HepG2 (cell line): ENCODE data around the gene CYP26B1. TPM values are rescaled to one million over a fixed set of nuclear protein-coding genes. Genes with fewer than 3 reads are reported as not detected.

Experiments
- ATAC-seq: fragments of 200-7000 bp; cut with Tn5 transposase; 3 replicates; pipeline ENCODE4 v1.9.1; 2020; ENCODE audit warnings: mild to moderate bottlenecking, moderate library complexity
- BruUV-seq: library from RNA; stranded (reverse); fragments of 400-500 nt; replicated peaks from 2 replicates; lab custom pipeline; 2021; lab: Mats Ljungman, UMichigan
- CTCF ChIA-PET: fragments of 300-600 bp; formaldehyde crosslinking; extraction: SDS; loops from one replicate; lab custom pipeline; 2021; ENCODE audit warnings: low total read pairs, inconsistent platforms, low intra/inter-chr PET ratio; lab: Yijun Ruan, JAX
- POLR2A ChIA-PET: fragments of 350-600 bp; sonication (Branson Sonifier 250); formaldehyde crosslinking; loops from one replicate; lab custom pipeline; 2020; ENCODE audit warnings: antibody characterized with exemption, inconsistent platforms; lab: Yijun Ruan, JAX
- DNase-seq: peaks from one replicate; pipeline ENCODE4 v3.0.0-alpha.2; 2015; ENCODE audit warnings: low spot score
- FAIRE-seq: peaks from 3 replicates; lab custom pipeline; 2011; peaks lifted over from hg19 to GRCh38; lab: Jason Lieb, UNC
- H2AFZ ChIP-seq: one replicate; pipeline ENCODE4 v1.6.1; 2011; ENCODE audit warnings: low read length, inconsistent platforms
- H3K27ac ChIP-seq: fragments of 300-600 bp; 3 replicates; pipeline ENCODE4 v1.8.0; 2011; ENCODE audit warnings: mixed run types, mild to moderate bottlenecking, mixed read lengths, low read length, inconsistent platforms; ENCODE audit not compliant: insufficient read depth; ENCODE audit errors: extremely low read length
- H3K27me3 ChIP-seq, 2 experiments: fragments of 200-600 bp in 1 of 2; 2 replicates in 1 of 2; 3 replicates in 1 of 2; pipeline versions ENCODE4 v1.6.0 to v1.8.0; 2011; ENCODE audit warnings: low read length in 2 of 2, mild to moderate bottlenecking in 2 of 2, moderate library complexity in 2 of 2, inconsistent platforms in 1 of 2; ENCODE audit not compliant: insufficient read depth in 2 of 2, control insufficient read depth in 1 of 2
- H3K36me3 ChIP-seq, 2 experiments: fragments of 200-600 bp in 1 of 2; replicated peaks in 1 of 2; 2 replicates in 1 of 2; 3 replicates in 1 of 2; pipeline versions ENCODE4 v1.5.1 to v1.8.0; 2011; ENCODE audit warnings: low read length in 2 of 2, inconsistent platforms in 1 of 2; ENCODE audit not compliant: insufficient read depth in 2 of 2, control insufficient read depth in 1 of 2
- H3K4me1 ChIP-seq: 2 replicates; pipeline ENCODE4 v1.5.1; 2012; ENCODE audit warnings: low read length, inconsistent platforms; ENCODE audit not compliant: insufficient read depth
- H3K4me2 ChIP-seq: 2 replicates; pipeline ENCODE4 v1.6.0; 2011; ENCODE audit warnings: low read depth, low read length, inconsistent platforms
- H3K4me3 ChIP-seq, 3 experiments: fragments of 200-600 bp in 1 of 3; sonication (generic), shearing (Covaris generic) in 1 of 3; replicated peaks in 1 of 3; 2 replicates each; pipeline ENCODE4 v1.5.1; 2011 to 2016; ENCODE audit warnings: low read length in 3 of 3, inconsistent platforms in 2 of 3, low read depth in 2 of 3, mild to moderate bottlenecking in 2 of 3, control low read depth in 1 of 3, mixed read lengths in 1 of 3; ENCODE audit not compliant: insufficient read depth in 1 of 3
- H3K79me2 ChIP-seq: one replicate; pipeline ENCODE4 v1.6.1; 2011; ENCODE audit warnings: low read length, inconsistent platforms; ENCODE audit not compliant: insufficient read depth
- H3K9ac ChIP-seq: 2 replicates; pipeline ENCODE4 v1.6.0; 2011; ENCODE audit warnings: mild to moderate bottlenecking, low read depth, low read length, inconsistent platforms; ENCODE audit not compliant: insufficient read depth
- H3K9me3 ChIP-seq: 2 replicates; pipeline ENCODE4 v1.5.1; 2012; ENCODE audit warnings: mild to moderate bottlenecking, low read length
- H4K20me1 ChIP-seq: 2 replicates; pipeline ENCODE4 v1.6.0; 2011; ENCODE audit warnings: inconsistent platforms, mild to moderate bottlenecking, low read length, moderate library complexity; ENCODE audit not compliant: insufficient read depth
- AGO2 ChIP-seq: fragments of 200-400 bp; formaldehyde crosslinking; optimal IDR thresholded peaks from 2 replicates; pipeline ENCODE3; 2017; ENCODE audit warnings: mild to moderate bottlenecking, low read depth, low read length, moderate library complexity
- CEBPB ChIP-seq: IDR thresholded peaks from 2 replicates; pipeline ENCODE4 v1.6.1; 2011; ENCODE audit warnings: low read depth, low read length, improper control_type of control experiment, borderline replicate concordance
- GABPB1 ChIP-seq: IDR thresholded peaks from 2 replicates; pipeline ENCODE4 v1.6.1; 2016; ENCODE audit warnings: mild to moderate bottlenecking, missing genetic modification reagents, moderate library complexity, missing compliant biosample characterization
- MAFF ChIP-seq: IDR thresholded peaks from 2 replicates; pipeline ENCODE4 v1.6.1; 2011; ENCODE audit warnings: low read depth, low read length, improper control_type of control experiment
- MED13 ChIP-seq: sonication (generic); formaldehyde crosslinking; IDR thresholded peaks from 2 replicates; pipeline ENCODE4 v1.5.0; 2020; ENCODE audit warnings: missing genetic modification reagents
- NFKBIZ ChIP-seq: IDR thresholded peaks from 2 replicates; pipeline ENCODE4 v1.6.1; 2018; ENCODE audit warnings: missing genetic modification reagents, missing compliant biosample characterization
- PHF20 ChIP-seq: sonication (generic); formaldehyde crosslinking; IDR thresholded peaks from 2 replicates; pipeline ENCODE4 v1.5.0; 2020; ENCODE audit warnings: mild to moderate bottlenecking, missing genetic modification reagents
- POLR2A ChIP-seq, 2 experiments: IDR thresholded peaks; 2 replicates each; pipeline ENCODE4 v1.6.1; 2011; ENCODE audit warnings: low read depth in 2 of 2, low read length in 2 of 2, mild to moderate bottlenecking in 1 of 2, moderate library complexity in 1 of 2; ENCODE audit not compliant: insufficient read depth in 1 of 2
- PTBP1 ChIP-seq: fragments of 200-400 bp; formaldehyde crosslinking; IDR thresholded peaks from 2 replicates; pipeline ENCODE4 v1.6.1; 2018; ENCODE audit warnings: low read length, low read depth; ENCODE audit not compliant: poor library complexity, severe bottlenecking
- SP2 ChIP-seq: sonication (generic); formaldehyde crosslinking; IDR thresholded peaks from 2 replicates; pipeline ENCODE4 v1.5.1; 2020; ENCODE audit warnings: mild to moderate bottlenecking, missing genetic modification reagents
- STAG1 ChIP-seq: sonication (generic); formaldehyde crosslinking; IDR thresholded peaks from 2 replicates; pipeline ENCODE4 v1.4.0; 2020; ENCODE audit warnings: missing genetic modification reagents
- WIZ ChIP-seq: sonication (generic); formaldehyde crosslinking; IDR thresholded peaks from 2 replicates; pipeline ENCODE4 v1.5.1; 2020; ENCODE audit warnings: mild to moderate bottlenecking, missing genetic modification reagents
- ZNF224 ChIP-seq: sonication (generic); formaldehyde crosslinking; IDR thresholded peaks from 2 replicates; pipeline ENCODE4 v1.5.0; 2020; ENCODE audit warnings: mild to moderate bottlenecking, missing genetic modification reagents
- ZNF878 ChIP-seq: sonication (generic); formaldehyde crosslinking; IDR thresholded peaks from 2 replicates; pipeline ENCODE4 v1.8.1; 2023; ENCODE audit warnings: mild to moderate bottlenecking, missing genetic modification reagents, moderate library complexity
- ZSCAN20 ChIP-seq: sonication (generic); formaldehyde crosslinking; IDR thresholded peaks from 2 replicates; pipeline ENCODE4 v1.4.0; 2020; ENCODE audit warnings: missing genetic modification reagents, mild to moderate bottlenecking, borderline replicate concordance
- WGBS: methylation state at CpG from one replicate; pipeline ENCODE4 v1.1.6; 2017; ENCODE audit warnings: low lambda C conversion rate; 5-methylcytosine and 5-hydroxymethylcytosine counted together
- in situ Hi-C: cut with HindIII; loops from 2 replicates; pipeline ENCODE4 v1.10.0; 2017; ENCODE audit warnings: low pct_unique_long_range_greater_than_20kb; ENCODE audit not compliant: extremely low pct_ligation_motif_present
- intact Hi-C: fragments of 100-400 bp; cut with micrococcal nuclease; formaldehyde crosslinking; loops from one replicate; pipeline ENCODE4 v1.10.0; 2022; ENCODE audit not compliant: unreplicated experiment
- polyA plus RNA-seq, 8 experiments: library from polyadenylated mRNA; depleted of rRNA in 3 of 8; stranded (reverse) in 7 of 8; unstranded in 1 of 8; fragments of >200 nt; fragmentation: Illumina TruSeq in 4 of 8; extraction: Trizol in 4 of 8; gene quantifications; 2 replicates each; pipeline versions ENCODE4 v1.2.1 to v1.2.3, GENCODE V29; 2011 to 2016; ENCODE audit warnings: low read depth in 4 of 8, missing spikeins in 1 of 8, mixed read lengths in 1 of 8; ENCODE audit not compliant: insufficient read depth in 1 of 8
- total RNA-seq, 5 experiments: library from RNA; depleted of rRNA; stranded (reverse); fragments of >200 nt; fragmentation: Illumina TruSeq; extraction: Trizol; gene quantifications; 2 replicates each; pipeline ENCODE4 v1.2.3, GENCODE V29; 2016; ENCODE audit warnings: low read depth in 1 of 5
- TF ChIP-seq, protein P1 (sequence below): sonication (generic); formaldehyde crosslinking; IDR thresholded peaks from 2 replicates; pipeline ENCODE4 v1.4.0; 2020; ENCODE audit warnings: low read depth, missing genetic modification reagents

The CYP26B1 gene
- total and polyA plus RNA-seq, 2 of the 13 experiments (the other 11 are each of a cell fraction or from before 2014, with no cell fraction given), result 0.05 to 0.07 TPM

DNA sequence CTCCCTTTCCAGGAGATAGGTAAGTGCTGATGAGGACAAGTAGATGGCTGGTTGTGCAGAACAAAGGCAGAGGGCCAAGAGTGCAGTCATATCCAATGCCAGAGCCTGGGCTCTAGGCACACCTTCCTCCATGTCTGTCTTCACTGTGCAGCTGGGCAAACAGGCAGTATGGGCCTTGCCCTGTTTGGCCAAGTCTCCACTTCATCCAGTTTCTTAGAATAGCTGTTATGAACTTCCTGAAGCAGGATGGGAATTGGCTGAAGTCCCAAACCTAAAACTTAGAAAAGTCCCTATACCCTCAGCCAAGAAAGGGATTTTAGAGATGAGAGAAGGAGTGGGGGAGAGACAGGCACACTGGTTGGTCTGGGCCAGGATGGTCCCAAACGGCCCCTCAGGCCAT, 37.5 kb upstream of the CYP26B1 start:
- H3K4me1 ChIP-seq, result no peaks in the 10 kb centered on the region
- intact Hi-C loops, result no loop called here
- H3K27ac ChIP-seq, result no peak overlapping the region
- DNase-seq (no peak), ATAC-seq (no peak), FAIRE-seq (no peak)
- ChIA-PET POLR2A (no interaction called here), CTCF (no interaction called here)
- H4K20me1 ChIP-seq, result no peaks in the 10 kb centered on the region
- 91% methylated on average over 1 of the region's 1 CpG for WGBS
- H3K27me3 ChIP-seq, result no peaks in the 10 kb centered on the region
- H3K36me3 ChIP-seq, result no peaks in the 10 kb centered on the region
- H2AFZ ChIP-seq, result no peak overlapping the region
- BruUV-seq, result no TSS peak
- H3K79me2 ChIP-seq, result no peaks in the 10 kb centered on the region
- TF ChIP-seq PTBP1 (no peak), CEBPB (no peak), NFKBIZ (CRISPR knock-in tag) (no peak), GABPB1 (CRISPR knock-in tag) (no peak), SP2 (CRISPR knock-in tag) (no peak), STAG1 (CRISPR knock-in tag) (no peak), PHF20 (CRISPR knock-in tag) (no peak)
- H3K9ac ChIP-seq, result no peak overlapping the region
- no peaks in the 10 kb centered on the region for H3K9me3 ChIP-seq
- in situ Hi-C loops, result no loop called here
- H3K4me3 ChIP-seq, result no peak overlapping the region
- H3K4me2 ChIP-seq, result no peak overlapping the region

DNA sequence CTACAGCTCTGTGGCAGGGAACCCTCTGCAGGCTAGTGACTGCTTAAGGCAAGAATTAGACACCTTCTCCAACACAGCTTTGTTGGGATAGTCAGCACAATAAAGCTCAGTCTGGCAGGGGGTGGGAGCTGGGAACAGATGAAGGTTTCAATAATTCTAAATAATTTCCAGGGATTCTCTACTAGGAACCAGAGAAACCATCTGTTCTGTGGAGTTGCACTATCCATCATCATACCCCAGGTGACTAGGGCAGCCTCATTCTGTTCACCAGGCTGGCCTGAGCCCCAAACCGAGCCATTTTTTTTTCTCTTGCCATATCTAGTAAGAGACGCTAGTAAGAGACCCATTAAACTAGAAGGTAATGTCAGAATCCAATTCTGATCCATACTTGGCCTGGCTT, 35.8 kb upstream of the CYP26B1 start:
- no TSS peak for BruUV-seq
- H3K9me3 ChIP-seq, result no peaks in the 10 kb centered on the region
- FAIRE-seq (no peak), DNase-seq (no peak), ATAC-seq (no peak)
- H3K4me1 ChIP-seq, result no peaks in the 10 kb centered on the region
- no peak for TF ChIP-seq WIZ (CRISPR knock-in tag)
- no peak for TF ChIP-seq POLR2A (IDR thresholded peaks at IDR 0.05; ENCODE audit: insufficient read depth in 1 of 2, low read depth in 2 of 2, low read length in 2 of 2)
- no peak for TF ChIP-seq ZNF224 (CRISPR knock-in tag)
- no peak for TF ChIP-seq ZNF878 (CRISPR knock-in tag)
- TF ChIP-seq AGO2, result no peak
- no peak for TF ChIP-seq MAFF
- TF ChIP-seq, protein P1, sequence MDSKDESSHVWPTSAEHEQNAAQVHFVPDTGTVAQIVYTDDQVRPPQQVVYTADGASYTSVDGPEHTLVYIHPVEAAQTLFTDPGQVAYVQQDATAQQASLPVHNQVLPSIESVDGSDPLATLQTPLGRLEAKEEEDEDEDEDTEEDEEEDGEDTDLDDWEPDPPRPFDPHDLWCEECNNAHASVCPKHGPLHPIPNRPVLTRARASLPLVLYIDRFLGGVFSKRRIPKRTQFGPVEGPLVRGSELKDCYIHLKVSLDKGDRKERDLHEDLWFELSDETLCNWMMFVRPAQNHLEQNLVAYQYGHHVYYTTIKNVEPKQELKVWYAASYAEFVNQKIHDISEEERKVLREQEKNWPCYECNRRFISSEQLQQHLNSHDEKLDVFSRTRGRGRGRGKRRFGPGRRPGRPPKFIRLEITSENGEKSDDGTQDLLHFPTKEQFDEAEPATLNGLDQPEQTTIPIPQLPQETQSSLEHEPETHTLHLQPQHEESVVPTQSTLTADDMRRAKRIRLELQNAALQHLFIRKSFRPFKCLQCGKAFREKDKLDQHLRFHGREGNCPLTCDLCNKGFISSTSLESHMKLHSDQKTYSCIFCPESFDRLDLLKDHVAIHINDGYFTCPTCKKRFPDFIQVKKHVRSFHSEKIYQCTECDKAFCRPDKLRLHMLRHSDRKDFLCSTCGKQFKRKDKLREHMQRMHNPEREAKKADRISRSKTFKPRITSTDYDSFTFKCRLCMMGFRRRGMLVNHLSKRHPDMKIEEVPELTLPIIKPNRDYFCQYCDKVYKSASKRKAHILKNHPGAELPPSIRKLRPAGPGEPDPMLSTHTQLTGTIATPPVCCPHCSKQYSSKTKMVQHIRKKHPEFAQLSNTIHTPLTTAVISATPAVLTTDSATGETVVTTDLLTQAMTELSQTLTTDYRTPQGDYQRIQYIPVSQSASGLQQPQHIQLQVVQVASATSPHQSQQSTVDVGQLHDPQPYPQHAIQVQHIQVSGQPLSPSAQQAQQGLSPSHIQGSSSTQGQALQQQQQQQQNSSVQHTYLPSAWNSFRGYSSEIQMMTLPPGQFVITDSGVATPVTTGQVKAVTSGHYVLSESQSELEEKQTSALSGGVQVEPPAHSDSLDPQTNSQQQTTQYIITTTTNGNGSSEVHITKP, result no peak
- TF ChIP-seq ZSCAN20 (CRISPR knock-in tag), result no peak
- TF ChIP-seq MED13 (CRISPR knock-in tag), result no peak
- H3K79me2 ChIP-seq, result no peaks in the 10 kb centered on the region
- no peak overlapping the region for H3K27ac ChIP-seq
- in situ Hi-C loops (no loop called here), intact Hi-C loops (no loop called here)
- no peak overlapping the region for H2AFZ ChIP-seq
- no peak overlapping the region for H3K4me2 ChIP-seq
- ChIA-PET POLR2A (no interaction called here), CTCF (no interaction called here)
- no peak overlapping the region for H3K9ac ChIP-seq
- peaks cover 0 to 8% of the 10 kb centered on the region in 2 experiments; a peak in 1 of 5 replicates for H3K36me3 ChIP-seq
- H4K20me1 ChIP-seq, result no peaks in the 10 kb centered on the region
- H3K4me3 ChIP-seq, result no peak overlapping the region
- WGBS, result 98% methylated on average over 2 of the region's 2 CpGs
- no peaks in the 10 kb centered on the region for H3K27me3 ChIP-seq
